ENCODE measurements around the gene MTERF4. TPM values are rescaled to one million over a fixed set of nuclear protein-coding genes. Genes with fewer than 3 reads are reported as not detected.

MTERF4 gene
- 26.1 and 28.2 TPM in 2 replicates for total RNA-seq

GRCh38 chr2:241102239-241102803 lies at the start of gene MTERF4:
TSS of gene MTERF4 (minus strand) at chr2:241102287. CDS start at chr2:241102273, 14 bp downstream.
- DNase-seq (ENCODE audit: extremely low read depth, low read depth, low spot score) = no peak

GRCh38 chr2:241150660-241151530 lies 48.8 kb upstream of the MTERF4 start:
- DNase-seq (ENCODE audit: extremely low read depth, low read depth, low spot score) = no peak

- DNase-seq (ENCODE audit: extremely low read depth, low read depth, low spot score) = peak; percentile 42
These were observed 48.0 kb upstream of the MTERF4 start, which contains the start of gene PPP1R7 for GRCh38 chr2:241149925-241150659. TSS of gene PPP1R7 (plus strand) at chr2:241150467. CDS start at chr2:241150496, 29 bp downstream.

GRCh38 chr2:241149675-241149924 lies 47.5 kb upstream of the MTERF4 start:
- DNase-seq (ENCODE audit: extremely low read depth, low read depth, low spot score) = no peak

GRCh38 chr2:241148891-241149674 lies 47.0 kb upstream of the MTERF4 start, which contains the start of gene PASK:
TSS of gene PASK (minus strand) at chr2:241149472. CDS start at chr2:241143032, 6,440 bp downstream.
- DNase-seq (ENCODE audit: extremely low read depth, low read depth, low spot score) = peak; percentile 63

DNA sequence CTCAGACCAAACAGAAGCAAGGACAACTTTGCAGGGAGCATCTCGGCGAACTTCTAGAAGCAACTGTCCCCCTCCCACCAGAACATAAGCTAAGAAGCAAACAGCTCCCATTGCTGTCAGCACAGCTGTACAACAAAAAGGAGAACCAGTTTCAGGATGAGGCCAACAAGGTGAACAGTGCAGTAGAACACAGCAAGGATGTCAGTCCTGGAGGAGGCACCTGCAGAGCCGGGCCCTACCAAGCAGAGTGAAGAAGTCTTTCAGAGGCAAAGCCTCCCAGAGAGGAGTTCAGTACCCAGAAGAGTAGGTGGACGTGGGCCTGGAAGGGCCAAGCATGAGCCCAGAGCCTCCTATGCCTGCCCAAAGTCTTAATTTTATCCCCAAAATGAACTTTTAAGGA lies 46.2 kb upstream of the MTERF4 start:
- DNase-seq (ENCODE audit: extremely low read depth, low read depth, low spot score) = no peak

DNA sequence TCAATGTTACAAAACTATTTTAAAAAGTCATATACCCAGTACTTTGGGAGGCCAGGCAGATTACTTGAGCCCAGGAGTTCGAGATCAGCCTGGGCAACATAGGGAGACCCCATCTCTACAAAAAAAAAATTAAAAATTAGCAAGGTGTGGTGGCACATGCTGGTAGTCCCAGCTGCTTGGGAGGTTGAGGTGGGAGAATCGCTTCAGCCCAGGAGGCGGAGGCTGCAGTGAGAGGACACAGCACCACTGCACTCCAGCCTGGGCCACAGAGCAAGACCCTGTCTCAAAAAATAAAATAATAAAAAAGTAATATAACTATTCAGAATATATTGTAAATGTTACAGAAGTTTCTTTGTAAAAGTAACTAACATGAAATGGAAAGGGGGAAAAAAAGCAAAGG lies 45.2 kb upstream of the MTERF4 start:
- DNase-seq (ENCODE audit: extremely low read depth, low read depth, low spot score) = no peak

DNA sequence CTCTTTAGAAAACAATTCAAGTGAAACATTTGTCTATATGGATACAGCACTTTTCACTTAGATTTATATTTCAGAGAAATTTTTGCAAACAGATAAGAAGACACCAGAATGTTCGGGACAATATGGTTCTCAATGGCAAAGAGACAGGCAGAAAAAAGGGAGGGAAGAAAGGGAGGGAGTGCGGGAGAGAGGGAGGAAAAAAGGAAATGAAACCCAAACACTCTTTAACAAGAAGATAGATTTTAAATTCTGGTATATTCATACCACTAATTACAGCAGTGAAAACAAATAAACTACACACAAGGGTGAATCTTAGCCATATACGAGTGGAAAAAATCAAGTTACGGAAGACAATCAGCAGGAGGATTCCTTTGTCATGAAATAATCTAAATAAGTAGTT lies 44.2 kb upstream of the MTERF4 start:
- no peak for DNase-seq (ENCODE audit: extremely low read depth, low read depth, low spot score)

DNA sequence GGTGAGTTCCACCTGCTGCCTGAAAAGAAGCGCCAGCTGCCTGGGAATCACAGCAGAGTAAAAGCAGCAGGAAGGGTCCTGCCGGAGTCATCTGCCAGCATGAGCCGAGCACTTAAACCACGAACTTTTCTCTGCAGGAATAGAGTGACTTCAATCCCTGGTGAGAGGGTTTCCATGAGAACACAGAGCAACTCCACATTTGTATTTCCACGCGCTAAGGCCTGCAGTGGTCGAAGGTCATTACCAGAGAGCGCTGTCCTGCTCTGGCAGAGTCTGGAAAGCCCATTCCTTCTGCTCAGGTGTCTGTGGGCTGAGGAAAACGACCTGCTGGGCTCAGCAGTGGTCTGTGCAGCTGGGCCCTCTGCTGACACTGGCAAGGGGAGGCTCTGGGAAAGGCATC lies 40.5 kb upstream of the MTERF4 start:
- DNase-seq (ENCODE audit: extremely low read depth, low read depth, low spot score) = no peak

- DNase-seq (ENCODE audit: extremely low read depth, low read depth, low spot score) = no peak
These were observed 40.0 kb upstream of the MTERF4 start for GRCh38 chr2:241142063-241142462.

DNA sequence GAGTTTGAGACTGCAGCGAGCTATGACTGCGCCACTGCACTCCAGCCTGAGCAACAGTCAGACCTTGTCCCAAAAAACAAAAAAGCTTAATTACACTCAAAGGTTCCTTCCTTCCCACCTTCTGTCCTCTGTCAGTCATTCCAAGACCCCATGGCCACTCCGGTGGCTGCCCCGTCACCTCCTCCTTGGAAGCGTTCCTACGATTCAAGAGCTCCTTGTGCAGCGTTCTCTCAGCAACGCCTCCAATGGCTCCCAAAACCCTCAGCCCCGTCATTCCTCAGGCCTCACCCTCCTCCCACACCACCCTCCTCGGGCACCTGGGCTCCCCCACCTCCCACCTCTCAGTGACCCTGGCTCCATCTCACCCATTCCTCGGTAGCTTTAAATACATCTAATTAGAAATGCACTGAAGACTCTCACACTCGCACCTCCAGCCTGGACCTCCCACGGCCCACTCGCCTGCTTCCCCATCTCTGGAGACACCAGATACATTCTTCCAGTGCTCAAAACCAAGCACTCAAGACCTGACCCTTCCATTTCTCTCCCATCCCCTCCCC lies 39.2 kb upstream of the MTERF4 start:
- no peak for DNase-seq (ENCODE audit: extremely low read depth, low read depth, low spot score)

GRCh38 chr2:241140445-241140840 lies 38.4 kb upstream of the MTERF4 start:
- DNase-seq (ENCODE audit: extremely low read depth, low read depth, low spot score) = no peak

- DNase-seq (ENCODE audit: extremely low read depth, low read depth, low spot score) = no peak
These were observed 37.7 kb upstream of the MTERF4 start for GRCh38 chr2:241139531-241140444.

DNA sequence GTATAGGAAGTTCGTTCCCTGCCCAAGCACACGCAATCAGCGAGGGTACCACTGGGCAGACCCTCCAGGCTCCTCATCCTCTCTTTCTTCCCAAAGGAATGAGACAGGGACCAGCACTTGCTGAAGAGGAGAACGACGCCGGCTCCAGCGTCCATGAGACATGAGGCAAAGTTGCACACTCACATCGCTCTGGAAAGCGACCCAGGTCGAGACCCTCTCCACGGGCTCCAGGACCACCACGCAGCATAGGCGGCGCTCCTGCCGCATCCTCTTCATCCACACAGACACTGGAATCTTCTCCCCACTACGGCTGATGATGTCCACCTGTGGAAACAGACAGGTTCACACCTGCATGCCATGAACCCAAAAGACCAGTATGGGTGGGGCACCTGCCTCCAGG lies 36.4 kb upstream of the MTERF4 start:
- no peak for DNase-seq (ENCODE audit: extremely low read depth, low read depth, low spot score)

GRCh38 chr2:241137276-241138190 lies 35.4 kb upstream of the MTERF4 start:
- no peak for DNase-seq (ENCODE audit: extremely low read depth, low read depth, low spot score)

GRCh38 chr2:241136661-241137260 lies 34.7 kb upstream of the MTERF4 start:
- no peak for DNase-seq (ENCODE audit: extremely low read depth, low read depth, low spot score)

GRCh38 chr2:241136191-241136590 lies 34.1 kb upstream of the MTERF4 start:
- DNase-seq (ENCODE audit: extremely low read depth, low read depth, low spot score) = no peak

DNA sequence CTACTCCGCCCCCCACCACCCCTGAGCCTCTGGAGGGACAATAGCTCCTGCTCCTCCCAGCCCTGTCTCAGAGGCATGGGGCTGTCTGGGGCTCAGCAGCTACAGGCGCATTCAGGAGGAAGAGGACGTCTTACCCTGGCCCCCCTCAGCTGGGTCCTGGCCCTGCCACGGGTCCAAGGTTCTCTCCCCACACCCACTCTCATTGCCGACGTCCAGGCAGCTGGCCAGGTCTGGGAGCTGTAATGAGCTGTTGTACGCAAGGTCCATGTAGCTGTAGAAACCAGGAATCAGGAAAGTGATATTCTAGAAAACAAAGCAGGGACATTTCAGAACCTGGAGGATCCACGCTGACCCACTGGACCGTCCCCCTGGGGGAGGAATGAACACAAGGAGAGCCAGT lies 33.6 kb upstream of the MTERF4 start:
- DNase-seq (ENCODE audit: extremely low read depth, low read depth, low spot score) = no peak

All from glomerular endothelial cell (primary cell).